HG02870 (cell line): ENCODE measurements around the gene SRRT.
A peak's percentile ranks its signal among the peaks of the same experiment; 100 is the strongest.

ENCODE experiments used
- ATAC-seq: cut with Tn5 transposase; IDR thresholded peaks from one replicate; pipeline ENCODE4 v1.9.1; 2021; ENCODE audit warnings: mild to moderate bottlenecking, moderate library complexity; ENCODE audit not compliant: unreplicated experiment

SRRT gene

GRCh38 chr7:100874577-100875355 lies at the start of gene SRRT:
Gene SRRT (plus strand): TSS chr7:100875103. CDS start chr7:100875591, 488 bp downstream.
- ATAC-seq: peak; percentile 86

- ATAC-seq: no peak
Observed at GRCh38 chr7:100825215-100825671, 49.7 kb upstream of the SRRT start.

- no peak for ATAC-seq
Observed at GRCh38 chr7:100825751-100826513, 49.0 kb upstream of the SRRT start.

GRCh38 chr7:100826514-100827329 lies 48.2 kb upstream of the SRRT start:
- no peak for ATAC-seq

DNA sequence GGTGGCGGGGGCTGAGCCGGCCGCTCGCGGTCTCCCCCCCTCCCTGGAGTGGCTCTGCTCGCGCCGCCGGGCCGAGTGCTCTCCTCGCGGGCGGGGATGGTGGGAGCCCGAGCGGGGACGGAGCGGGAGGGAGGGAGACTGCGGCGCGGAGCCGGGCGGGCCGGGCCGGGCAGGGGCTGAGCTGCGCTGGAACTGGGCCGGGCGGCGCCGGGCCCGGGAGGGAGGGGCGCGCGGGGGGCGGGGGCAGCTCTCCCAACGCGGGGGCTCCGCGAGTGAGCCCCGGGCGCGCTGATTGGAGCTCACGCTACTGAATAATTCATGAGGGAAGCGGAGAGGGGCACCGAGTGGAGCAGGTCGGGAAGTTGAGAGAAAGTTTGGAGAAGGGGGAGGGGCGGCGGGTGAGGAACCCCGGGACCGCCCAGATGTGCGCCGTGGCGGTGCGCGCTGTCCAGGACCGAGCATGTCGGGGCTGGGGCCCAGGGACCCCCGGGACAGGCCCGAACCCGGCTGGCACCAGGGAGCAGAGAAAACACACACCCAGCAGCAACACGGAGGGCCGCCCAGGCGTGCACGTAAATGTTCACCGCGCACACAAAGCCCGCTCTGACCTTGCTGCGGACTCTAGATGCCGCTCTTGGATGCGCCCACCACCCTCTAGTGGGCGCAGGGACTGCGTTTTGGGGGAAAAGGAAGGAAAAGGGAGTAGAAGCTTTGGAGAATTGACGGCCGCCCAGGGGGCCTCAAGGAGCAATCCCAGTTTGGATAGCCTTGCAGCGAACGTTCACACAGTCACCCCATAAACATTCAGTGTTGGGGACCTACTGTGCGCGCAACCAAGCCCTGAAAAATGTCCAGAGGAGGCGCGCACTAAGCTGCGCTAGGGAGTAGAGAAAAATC lies 47.3 kb upstream of the SRRT start, which contains the start of gene EPHB4:
EPHB4 (minus strand) TSS at position 194 of the 897 bp plus-strand sequence. CDS start 493 bp downstream, outside the sequence.
- ATAC-seq: no peak

DNA sequence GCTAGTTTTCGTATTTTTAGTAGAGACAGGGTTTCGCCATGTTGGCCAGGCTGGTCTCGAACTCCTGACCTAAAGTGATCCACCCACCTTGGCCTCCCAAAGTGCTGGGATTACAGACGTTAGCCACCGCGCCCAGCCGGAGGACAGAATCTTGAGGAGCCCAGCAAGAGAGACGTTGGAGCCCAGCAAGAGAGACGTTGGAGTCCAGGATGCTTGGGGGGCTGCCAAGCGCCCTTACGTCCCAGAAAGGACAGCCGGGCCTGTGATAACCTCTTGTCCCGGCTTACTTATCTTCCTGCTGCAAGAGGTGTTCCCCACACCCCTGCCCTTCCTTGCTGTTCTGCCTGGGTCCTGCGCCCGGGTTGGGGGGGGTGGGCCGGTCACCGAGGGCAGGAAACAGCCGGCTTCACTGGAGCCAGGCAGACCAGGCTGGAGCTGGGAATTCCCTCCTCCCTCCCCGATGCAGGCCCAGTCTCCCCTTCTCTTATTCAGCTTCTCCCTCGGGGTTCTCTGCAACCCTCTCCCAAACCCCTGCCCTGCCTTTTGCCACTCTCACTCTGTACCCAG lies 45.7 kb upstream of the SRRT start:
- no peak for ATAC-seq

- ATAC-seq: no peak
Observed at GRCh38 chr7:100830396-100830795, 44.5 kb upstream of the SRRT start.

DNA sequence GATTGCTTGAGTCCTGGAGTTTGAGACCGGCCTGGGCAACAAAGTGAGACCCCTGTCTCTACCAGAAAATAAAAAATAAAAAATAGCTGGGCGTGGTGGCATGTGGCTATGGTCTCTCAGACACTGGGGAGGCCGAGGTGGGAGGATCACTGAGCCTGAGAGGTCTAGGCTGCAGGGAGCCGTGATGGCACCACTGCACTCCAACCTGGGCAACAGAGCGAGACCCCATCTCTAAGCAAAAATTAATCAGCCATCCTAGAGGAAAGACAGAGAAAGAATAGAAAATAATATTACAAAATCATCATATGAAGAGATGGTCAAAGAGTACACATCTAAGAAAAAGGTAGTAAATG lies 42.6 kb upstream of the SRRT start:
- no peak for ATAC-seq

- no peak for ATAC-seq
Observed at GRCh38 chr7:100835903-100836811, 38.7 kb upstream of the SRRT start.

GRCh38 chr7:100836812-100837098 lies 38.1 kb upstream of the SRRT start:
- no peak for ATAC-seq

GRCh38 chr7:100837099-100837836 lies 37.6 kb upstream of the SRRT start:
- ATAC-seq: no peak

DNA sequence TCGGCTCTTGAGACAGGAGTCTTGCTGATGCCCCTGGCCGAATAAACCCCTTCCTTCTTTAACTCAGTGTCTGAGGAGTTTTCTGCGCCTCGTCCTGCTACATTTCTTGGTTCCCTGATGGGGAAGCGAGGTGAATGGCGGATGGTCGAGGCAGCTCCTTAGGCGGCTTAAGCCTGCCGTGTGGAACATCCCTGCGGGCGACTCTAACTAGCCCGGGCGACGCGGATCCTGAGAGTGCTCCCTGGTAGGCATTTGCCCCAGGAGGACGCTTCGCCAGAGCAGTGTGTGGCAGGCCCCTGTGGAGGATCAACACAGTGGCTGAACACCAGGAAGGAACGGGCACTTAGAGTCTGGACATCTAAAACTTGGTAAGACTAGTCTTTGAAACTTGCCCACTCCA lies 35.5 kb upstream of the SRRT start:
- ATAC-seq: no peak

DNA sequence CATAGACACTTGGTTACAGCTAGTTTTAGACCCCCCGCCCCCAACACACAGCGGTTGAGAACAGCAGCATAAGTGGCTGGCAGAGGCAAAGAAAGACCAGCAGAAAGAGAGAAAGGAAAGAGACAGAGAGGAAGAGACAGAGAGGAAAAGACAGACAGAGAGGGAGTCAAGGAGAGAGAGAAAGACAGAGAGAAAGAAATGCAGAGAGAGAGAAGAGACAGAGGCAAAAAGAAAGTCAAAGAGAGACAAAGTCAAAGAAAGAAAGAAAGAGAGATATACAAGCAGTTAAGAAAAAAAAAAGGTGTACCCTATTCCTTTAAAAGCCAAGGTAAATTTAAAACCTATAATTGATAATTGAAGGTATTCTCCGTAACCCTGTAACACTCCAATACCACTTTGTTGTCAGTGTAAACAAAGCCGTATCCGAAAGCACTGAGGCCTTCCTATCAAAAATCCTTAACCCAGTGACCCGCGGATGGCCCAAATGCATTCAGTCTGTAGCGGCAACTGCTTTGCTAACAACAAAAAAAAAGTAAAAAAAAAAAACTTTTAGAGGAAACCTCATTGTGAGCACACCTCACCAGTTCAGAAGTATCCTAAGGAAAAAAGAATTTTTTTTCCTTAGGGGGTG lies 34.3 kb upstream of the SRRT start:
- no peak for ATAC-seq

DNA sequence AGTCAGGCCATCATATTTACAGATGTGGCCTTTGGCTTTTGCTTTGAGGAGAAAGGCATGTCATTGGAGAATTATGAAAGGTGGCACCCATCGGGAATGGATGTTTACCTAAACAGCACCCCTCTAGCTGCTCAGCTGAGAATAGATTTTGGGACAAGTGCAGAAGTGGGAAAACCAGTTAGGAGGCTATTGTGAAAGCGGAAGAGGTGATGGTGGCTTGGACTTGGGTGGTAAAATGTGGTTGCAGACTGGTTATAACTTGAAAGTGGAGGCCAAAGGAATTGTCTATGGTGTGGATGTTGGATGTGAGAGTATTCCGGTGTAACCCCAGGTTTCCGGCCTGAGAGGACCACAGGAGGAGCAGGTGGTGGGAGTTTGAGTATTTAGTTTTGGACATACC lies 27.5 kb upstream of the SRRT start:
- no peak for ATAC-seq

GRCh38 chr7:100852048-100852872 lies 22.6 kb upstream of the SRRT start, which contains the start of gene SLC12A9:
Gene SLC12A9 (plus strand): TSS chr7:100852713. CDS start chr7:100854198, 1,485 bp downstream.
- peak; percentile 89 for ATAC-seq

DNA sequence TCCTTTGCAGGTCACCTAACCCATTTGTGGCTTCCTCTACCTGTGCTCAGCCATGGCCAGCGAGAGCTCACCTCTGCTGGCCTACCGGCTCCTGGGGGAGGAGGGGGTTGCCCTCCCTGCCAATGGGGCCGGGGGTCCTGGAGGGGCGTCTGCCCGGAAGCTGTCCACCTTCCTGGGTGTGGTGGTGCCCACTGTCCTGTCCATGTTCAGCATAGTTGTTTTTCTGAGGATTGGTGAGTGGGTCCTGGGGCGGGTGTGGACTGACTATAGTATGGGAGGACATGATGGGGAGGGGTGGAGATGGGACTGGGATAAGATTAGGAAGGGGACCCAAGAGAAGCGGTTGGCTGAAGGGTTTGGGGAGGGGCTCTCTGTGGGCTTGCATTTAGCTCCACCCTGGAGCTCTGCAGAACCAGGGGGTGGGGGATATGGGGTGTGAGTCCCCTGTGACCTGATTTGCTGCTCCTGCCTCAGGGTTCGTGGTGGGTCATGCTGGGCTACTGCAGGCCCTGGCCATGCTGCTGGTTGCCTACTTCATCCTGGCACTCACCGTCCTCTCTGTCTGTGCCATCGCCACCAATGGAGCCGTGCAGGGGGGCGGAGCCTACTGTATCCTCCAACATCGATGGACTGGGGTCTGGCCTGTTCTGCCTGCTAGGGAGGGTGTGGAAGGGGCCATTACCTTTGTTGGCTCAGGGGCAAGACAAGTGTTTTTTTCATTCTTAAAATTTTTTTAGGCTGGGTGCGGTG lies 20.6 kb upstream of the SRRT start:
- ATAC-seq: no peak
